Measurements from ENCODE around the gene ATP6V1E1. TPM values are rescaled to one million over a fixed set of nuclear protein-coding genes. Genes with fewer than 3 reads are reported as not detected.
"Not testable (repeated sequence)": the region's sequence is repeated elsewhere in the genome, so short reads cannot be mapped to it uniquely, and the experiment has no call there.

ATP6V1E1 gene
- total RNA-seq, 1 experiment from 2014 or later: 91.6 TPM

DNA sequence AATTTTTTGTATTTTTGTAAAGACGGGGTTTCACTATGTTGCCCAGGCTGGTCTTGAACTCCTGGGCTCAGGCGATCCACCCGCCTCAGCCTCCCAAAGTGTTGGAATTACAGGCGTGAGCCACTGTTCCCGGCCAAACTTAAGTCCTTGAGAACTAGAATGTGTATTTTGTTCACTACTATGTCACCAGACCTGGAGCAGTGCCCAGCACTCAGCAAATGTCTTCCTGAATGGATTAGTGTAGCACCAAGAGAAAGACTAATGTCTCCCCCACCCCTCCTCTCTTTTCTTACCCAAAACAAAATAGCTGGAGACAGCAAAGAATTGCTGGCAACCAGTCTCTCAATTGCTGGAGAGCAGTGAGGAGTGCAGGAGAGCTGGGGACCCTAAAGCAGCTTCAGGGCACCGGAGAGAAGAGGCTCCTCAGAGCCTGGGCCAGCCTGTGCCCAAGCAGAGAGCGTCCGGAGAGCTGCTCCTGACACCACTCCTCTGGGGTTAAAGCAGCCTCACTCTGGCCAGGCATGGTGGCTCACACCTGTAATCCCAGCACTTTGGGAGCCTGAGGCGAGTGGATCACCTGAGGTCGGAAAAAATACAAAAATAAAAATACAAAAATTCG is 50.3 kb downstream of the ATP6V1E1 start:
- Histone ChIP-seq H3K36me3 (ENCODE audit: insufficient read depth, low read length) (no peaks in the 10 kb centered on the region), H3K27ac (ENCODE audit: low read length) (no peak overlapping the region), H3K9me3 (ENCODE audit: low read length) (no peaks in the 10 kb centered on the region), H3K9me2 (replicated peaks; ENCODE audit: insufficient read depth, low read length) (no peaks in the 10 kb centered on the region), H4K20me1 (ENCODE audit: insufficient read depth, low read depth, low read length) (no peaks in the 10 kb centered on the region), H3K9ac (ENCODE audit: low read length) (no peak overlapping the region), H3K79me2 (ENCODE audit: low read length) (no peaks in the 10 kb centered on the region), H3K4me1 (ENCODE audit: low read length) (peaks cover 3% of the 10 kb centered on the region; the same call in 1 of the 2 replicates), H3K27me3 (ENCODE audit: low read length) (no peaks in the 10 kb centered on the region), H3K4me2 (ENCODE audit: low read depth, low read length, poor library complexity, severe bottlenecking) (no peak overlapping the region), H3K4me3 (ENCODE audit: low read length) (no peak overlapping the region), H2AFZ (ENCODE audit: low read length) (no peak overlapping the region)
- no peak for DNase-seq

DNA sequence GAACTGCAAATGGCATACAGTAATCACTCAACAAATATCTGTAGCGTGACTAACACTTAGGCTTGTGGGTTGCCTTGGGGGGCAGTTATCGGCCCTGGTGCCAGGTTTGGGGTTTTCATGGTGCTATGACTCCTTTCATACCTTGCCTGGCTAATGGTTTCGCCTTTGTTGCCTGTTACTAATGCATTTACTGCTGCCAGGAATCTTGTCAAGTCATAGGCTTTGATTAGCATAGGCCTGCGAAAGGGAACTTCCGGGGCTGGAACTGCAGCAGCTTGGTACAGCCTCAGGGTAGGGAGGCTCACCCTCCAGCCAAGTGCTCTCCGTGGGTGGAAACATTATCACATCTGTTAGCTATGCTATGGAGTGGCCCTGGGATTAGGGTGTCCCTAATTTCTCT is 52.1 kb downstream of the ATP6V1E1 start:
- Histone ChIP-seq H3K27ac (ENCODE audit: low read length) (no peak overlapping the region), H3K9me2 (replicated peaks; ENCODE audit: insufficient read depth, low read length) (no peaks in the 10 kb centered on the region), H3K27me3 (ENCODE audit: low read length) (no peaks in the 10 kb centered on the region), H3K79me2 (ENCODE audit: low read length) (no peaks in the 10 kb centered on the region), H3K9ac (ENCODE audit: low read length) (no peak overlapping the region), H4K20me1 (ENCODE audit: insufficient read depth, low read depth, low read length) (no peaks in the 10 kb centered on the region), H3K4me2 (ENCODE audit: low read depth, low read length, poor library complexity, severe bottlenecking) (no peak overlapping the region), H3K36me3 (ENCODE audit: insufficient read depth, low read length) (no peaks in the 10 kb centered on the region), H3K4me1 (ENCODE audit: low read length) (peaks cover 3% of the 10 kb centered on the region; the same call in 1 of the 2 replicates), H2AFZ (ENCODE audit: low read length) (no peak overlapping the region), H3K9me3 (ENCODE audit: low read length) (no peaks in the 10 kb centered on the region), H3K4me3 (ENCODE audit: low read length) (no peak overlapping the region)
- no peak for DNase-seq

DNA sequence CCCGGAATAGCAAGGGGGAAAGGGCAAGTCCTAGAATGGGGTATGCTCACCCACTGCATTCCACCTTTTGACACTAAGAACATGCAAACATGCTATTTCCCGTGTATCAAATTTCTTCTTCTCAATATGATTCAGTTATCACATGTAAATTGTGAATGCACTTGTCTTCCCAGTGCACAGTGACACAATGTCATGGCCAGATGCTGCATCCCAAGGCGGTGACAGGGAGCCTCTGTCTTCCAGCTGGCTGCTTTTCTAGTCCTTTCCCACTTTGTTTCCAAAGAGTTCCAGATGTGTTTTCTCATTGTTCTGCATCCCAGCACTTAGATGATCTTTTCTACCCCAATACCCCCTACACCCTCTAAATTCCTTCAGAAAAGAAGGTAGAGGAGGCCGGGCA is 52.9 kb downstream of the ATP6V1E1 start:
- no peak overlapping the region for H3K4me2 ChIP-seq (ENCODE audit: low read depth, low read length, poor library complexity, severe bottlenecking)
- no peak for DNase-seq
- H3K9me2 ChIP-seq (replicated peaks; ENCODE audit: insufficient read depth, low read length): no peaks in the 10 kb centered on the region

DNA sequence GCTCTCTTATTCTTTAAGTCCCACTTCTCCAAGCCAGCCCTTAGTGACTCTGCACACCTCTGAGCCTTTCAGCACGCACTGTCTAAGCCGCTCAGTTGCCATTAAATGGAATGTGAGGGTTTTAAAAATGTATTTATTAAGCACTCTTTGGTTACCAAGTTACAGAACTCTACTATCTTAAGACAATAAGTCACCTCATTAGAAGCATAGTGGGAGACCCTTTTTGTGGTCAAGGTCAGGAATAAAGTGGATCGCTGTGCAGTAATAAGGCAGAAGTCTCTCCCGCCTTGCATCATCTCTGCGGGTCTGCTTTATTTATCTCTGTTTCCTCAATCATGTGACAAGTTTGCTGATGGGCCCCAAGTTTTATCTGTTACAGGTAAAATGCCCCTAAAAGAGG is 53.4 kb downstream of the ATP6V1E1 start:
- H2AFZ ChIP-seq (ENCODE audit: low read length): no peak overlapping the region
- H3K9me2 ChIP-seq (replicated peaks; ENCODE audit: insufficient read depth, low read length): no peaks in the 10 kb centered on the region
- H3K36me3 ChIP-seq (ENCODE audit: insufficient read depth, low read length): no peaks in the 10 kb centered on the region
- H3K79me2 ChIP-seq (ENCODE audit: low read length): no peaks in the 10 kb centered on the region
- no peaks in the 10 kb centered on the region for H4K20me1 ChIP-seq (ENCODE audit: insufficient read depth, low read depth, low read length)
- H3K4me2 ChIP-seq (ENCODE audit: low read depth, low read length, poor library complexity, severe bottlenecking): no peak overlapping the region
- H3K4me3 ChIP-seq (ENCODE audit: low read length): no peak overlapping the region
- no peak overlapping the region for H3K27ac ChIP-seq (ENCODE audit: low read length)
- DNase-seq: no peak
- H3K9ac ChIP-seq (ENCODE audit: low read length): no peak overlapping the region
- peaks cover 3% of the 10 kb centered on the region; the same call in 1 of the 2 replicates for H3K4me1 ChIP-seq (ENCODE audit: low read length)
- no peaks in the 10 kb centered on the region for H3K9me3 ChIP-seq (ENCODE audit: low read length)
- H3K27me3 ChIP-seq (ENCODE audit: low read length): no peaks in the 10 kb centered on the region

More for the DNA sequence above, 52.9 kb downstream of the ATP6V1E1 start:
- Histone ChIP-seq H3K4me3 (ENCODE audit: low read length) (no peak overlapping the region), H3K9ac (ENCODE audit: low read length) (no peak overlapping the region), H2AFZ (ENCODE audit: low read length) (no peak overlapping the region), H4K20me1 (ENCODE audit: insufficient read depth, low read depth, low read length) (no peaks in the 10 kb centered on the region), H3K27ac (ENCODE audit: low read length) (no peak overlapping the region), H3K9me3 (ENCODE audit: low read length) (no peaks in the 10 kb centered on the region), H3K36me3 (ENCODE audit: insufficient read depth, low read length) (no peaks in the 10 kb centered on the region), H3K79me2 (ENCODE audit: low read length) (no peaks in the 10 kb centered on the region), H3K4me1 (ENCODE audit: low read length) (peaks cover 3% of the 10 kb centered on the region; the same call in 1 of the 2 replicates), H3K27me3 (ENCODE audit: low read length) (no peaks in the 10 kb centered on the region)

DNA sequence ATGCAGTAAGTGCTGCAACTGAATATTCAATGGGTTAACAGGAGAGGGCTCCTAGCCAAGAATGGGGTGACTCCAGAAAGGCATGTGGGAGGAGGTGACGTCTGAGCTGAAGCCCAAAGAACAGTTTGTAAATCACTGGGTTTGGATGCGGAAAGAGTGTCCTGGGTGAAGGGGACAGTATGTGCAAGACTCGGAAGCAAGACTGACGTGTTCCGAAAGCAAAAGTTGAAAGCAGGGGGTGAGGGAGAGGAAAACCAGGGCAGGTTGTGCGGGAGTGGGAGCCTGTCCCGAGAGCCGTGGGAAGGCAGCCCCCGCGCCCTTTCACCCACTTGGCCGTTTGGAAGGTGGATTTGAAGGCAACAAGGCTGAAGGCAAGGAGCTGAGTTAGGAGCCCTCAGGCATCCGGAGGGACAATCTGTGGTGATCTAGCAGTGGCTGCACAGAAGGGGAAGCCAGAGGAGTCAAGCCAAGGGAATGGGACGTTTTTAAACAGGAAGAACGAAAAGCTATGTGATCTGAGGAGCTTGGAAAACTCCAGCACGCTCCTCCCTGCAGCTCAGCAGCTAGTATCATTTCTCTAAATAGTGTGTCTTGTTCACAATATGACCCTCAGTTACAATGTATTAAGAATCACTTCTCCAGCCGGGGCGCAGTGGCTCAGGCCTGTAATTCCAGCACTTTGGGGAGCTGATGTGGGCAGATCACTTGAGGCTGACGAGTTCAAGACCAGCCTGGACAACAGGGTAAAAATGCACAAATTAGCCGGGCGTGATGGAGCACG is 57.5 kb downstream of the ATP6V1E1 start:
- Histone ChIP-seq H3K9ac (ENCODE audit: low read length) (no peak overlapping the region), H2AFZ (ENCODE audit: low read length) (no peak overlapping the region)

DNA sequence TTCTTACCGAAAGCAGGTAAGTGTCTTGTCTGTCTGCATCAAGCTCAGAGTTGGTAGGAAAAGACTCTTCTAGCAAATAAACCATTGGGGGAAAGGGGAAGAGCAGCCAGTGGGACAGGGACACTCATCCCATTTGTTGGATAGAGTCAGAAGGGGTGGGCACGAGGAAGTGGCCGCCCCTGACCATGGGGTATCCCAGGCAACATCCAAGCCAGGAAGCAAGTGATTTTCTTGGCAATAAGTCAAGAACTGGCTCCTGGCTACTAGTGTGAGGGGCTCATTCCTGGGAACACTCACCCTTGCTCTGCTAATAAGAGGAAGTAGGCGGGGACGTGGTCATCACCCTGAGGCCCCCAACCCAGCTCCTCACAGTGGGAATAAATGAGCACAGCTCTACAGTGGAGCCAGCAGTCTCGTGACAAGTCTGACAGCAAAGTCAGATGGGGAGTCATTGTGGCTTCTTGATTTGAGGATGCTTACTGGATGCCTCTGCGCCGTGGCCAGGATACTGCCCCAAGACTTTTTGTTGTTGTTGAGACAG is 58.5 kb downstream of the ATP6V1E1 start:
- no peaks in the 10 kb centered on the region for H3K79me2 ChIP-seq (ENCODE audit: low read length)
- no peaks in the 10 kb centered on the region for H3K9me3 ChIP-seq (ENCODE audit: low read length)
- H3K9me2 ChIP-seq (replicated peaks; ENCODE audit: insufficient read depth, low read length): no peaks in the 10 kb centered on the region
- H3K27me3 ChIP-seq (ENCODE audit: low read length): no peaks in the 10 kb centered on the region
- H3K9ac ChIP-seq (ENCODE audit: low read length): no peak overlapping the region
- H2AFZ ChIP-seq (ENCODE audit: low read length): no peak overlapping the region
- no peak overlapping the region for H3K4me3 ChIP-seq (ENCODE audit: low read length)
- H3K4me2 ChIP-seq (ENCODE audit: low read depth, low read length, poor library complexity, severe bottlenecking): no peak overlapping the region
- H3K4me1 ChIP-seq (ENCODE audit: low read length): no peaks in the 10 kb centered on the region
- no peak overlapping the region for H3K27ac ChIP-seq (ENCODE audit: low read length)
- no peaks in the 10 kb centered on the region for H4K20me1 ChIP-seq (ENCODE audit: insufficient read depth, low read depth, low read length)
- no peak for DNase-seq
- no peaks in the 10 kb centered on the region for H3K36me3 ChIP-seq (ENCODE audit: insufficient read depth, low read length)

More for the DNA sequence above, 57.5 kb downstream of the ATP6V1E1 start:
- H3K4me1 ChIP-seq (ENCODE audit: low read length): peaks cover 3% of the 10 kb centered on the region; the same call in 1 of the 2 replicates
- no peaks in the 10 kb centered on the region for H3K9me3 ChIP-seq (ENCODE audit: low read length)
- no peaks in the 10 kb centered on the region for H3K79me2 ChIP-seq (ENCODE audit: low read length)
- H3K4me3 ChIP-seq (ENCODE audit: low read length): no peak overlapping the region
- H4K20me1 ChIP-seq (ENCODE audit: insufficient read depth, low read depth, low read length): no peaks in the 10 kb centered on the region
- H3K4me2 ChIP-seq (ENCODE audit: low read depth, low read length, poor library complexity, severe bottlenecking): no peak overlapping the region
- H3K9me2 ChIP-seq (replicated peaks; ENCODE audit: insufficient read depth, low read length): no peaks in the 10 kb centered on the region
- DNase-seq: no peak
- H3K27me3 ChIP-seq (ENCODE audit: low read length): no peaks in the 10 kb centered on the region
- no peak overlapping the region for H3K27ac ChIP-seq (ENCODE audit: low read length)
- H3K36me3 ChIP-seq (ENCODE audit: insufficient read depth, low read length): no peaks in the 10 kb centered on the region

DNA sequence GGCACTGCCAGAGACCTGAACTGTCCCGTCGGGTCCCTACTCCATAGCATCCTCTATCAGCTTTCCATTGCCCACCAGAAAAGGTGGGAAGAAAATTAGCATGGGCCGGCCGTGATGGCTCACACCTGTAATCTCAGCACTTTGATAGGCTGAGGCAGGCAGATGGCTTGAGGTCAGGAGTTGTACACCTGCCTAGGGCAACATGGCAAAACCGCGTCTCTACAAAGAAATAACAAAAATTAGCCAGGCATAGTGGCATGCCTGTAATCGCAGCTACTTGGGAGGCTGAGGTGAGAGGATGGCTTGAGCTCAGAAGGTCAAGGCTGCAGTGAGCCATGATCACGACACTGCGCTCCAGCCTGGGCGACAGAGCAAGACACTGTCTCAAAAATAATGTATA is 61.8 kb downstream of the ATP6V1E1 start:
- Histone ChIP-seq H3K27ac (ENCODE audit: low read length) (no peak overlapping the region), H3K27me3 (ENCODE audit: low read length) (no peaks in the 10 kb centered on the region), H3K36me3 (ENCODE audit: insufficient read depth, low read length) (no peaks in the 10 kb centered on the region), H3K4me1 (ENCODE audit: low read length) (no peaks in the 10 kb centered on the region), H2AFZ (ENCODE audit: low read length) (no peak overlapping the region), H3K79me2 (ENCODE audit: low read length) (no peaks in the 10 kb centered on the region), H3K9ac (ENCODE audit: low read length) (no peak overlapping the region), H3K4me2 (ENCODE audit: low read depth, low read length, poor library complexity, severe bottlenecking) (no peak overlapping the region), H3K9me3 (ENCODE audit: low read length) (no peaks in the 10 kb centered on the region), H3K9me2 (replicated peaks; ENCODE audit: insufficient read depth, low read length) (no peaks in the 10 kb centered on the region), H4K20me1 (ENCODE audit: insufficient read depth, low read depth, low read length) (no peaks in the 10 kb centered on the region), H3K4me3 (ENCODE audit: low read length) (no peak overlapping the region)
- no peak for DNase-seq

DNA sequence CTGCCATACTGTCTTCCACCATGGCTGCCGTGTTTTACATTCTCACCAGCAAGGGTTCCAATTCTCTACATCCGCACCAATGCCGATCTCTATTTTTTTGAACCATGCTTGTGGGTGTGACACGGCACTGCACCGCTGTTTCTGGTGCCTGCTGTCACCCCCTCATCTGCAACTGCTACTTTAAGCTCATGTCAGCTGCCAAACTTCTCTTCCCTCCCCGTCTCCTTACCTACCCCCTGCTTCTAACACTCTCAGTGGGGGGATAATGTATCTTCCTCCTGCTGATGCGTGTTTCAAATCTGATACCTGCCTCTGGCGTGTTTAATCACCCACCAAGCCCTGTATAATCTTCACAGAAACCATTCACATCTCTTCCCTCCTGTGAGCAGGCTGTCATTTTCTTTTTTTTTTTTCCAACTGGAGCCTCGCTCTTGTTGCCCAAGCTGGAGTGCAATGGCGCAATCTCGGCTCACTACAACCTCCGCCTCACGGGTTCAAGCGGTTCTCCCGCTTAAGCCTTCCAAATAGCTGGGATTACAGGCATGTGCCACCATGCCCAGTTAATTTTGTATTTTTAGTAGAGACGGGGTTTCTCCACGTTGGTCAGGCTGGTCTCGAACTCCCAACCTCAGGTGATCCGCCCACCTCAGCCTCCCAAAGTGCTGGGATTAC is 62.4 kb downstream of the ATP6V1E1 start:
- DNase-seq; H3K9me3 ChIP-seq (ENCODE audit: low read length); H3K79me2 ChIP-seq (ENCODE audit: low read length); H3K4me2 ChIP-seq (ENCODE audit: low read depth, low read length, poor library complexity, severe bottlenecking); H3K27me3 ChIP-seq (ENCODE audit: low read length); H3K9ac ChIP-seq (ENCODE audit: low read length); H3K4me1 ChIP-seq (ENCODE audit: low read length); H3K4me3 ChIP-seq (ENCODE audit: low read length); H3K36me3 ChIP-seq (ENCODE audit: insufficient read depth, low read length); H2AFZ ChIP-seq (ENCODE audit: low read length); H4K20me1 ChIP-seq (ENCODE audit: insufficient read depth, low read depth, low read length); H3K27ac ChIP-seq (ENCODE audit: low read length); H3K9me2 ChIP-seq (replicated peaks; ENCODE audit: insufficient read depth, low read length): not testable (repeated sequence)

Measured in Karpas-422 (cell line).